Activated naive CD8-positive, alpha-beta T cell treated with anti-CD3 and anti-CD28 coated beads, Interleukin-2, amount 10 ng/mL, durations not matched to agents 7 days and 5 days (primary cell): ENCODE results near the gene LSP1. TPM values are rescaled to one million over a fixed set of nuclear protein-coding genes. Genes with fewer than 3 reads are reported as not detected.

Experiments used
- ATAC-seq: fragments of 150-1000 bp; cut with Tn5 transposase; one replicate; pipeline ENCODE4 v1.10.0; 2021; ENCODE audit warnings: low read depth, moderate library complexity
- POLR2A ChIA-PET: fragments of 350-600 bp; sonication (Branson Sonifier 250); formaldehyde crosslinking; loops from one replicate; lab custom pipeline; 2021; ENCODE audit warnings: antibody characterized with exemption; lab: Charles Lee
- DNase-seq: peaks from one replicate; pipeline ENCODE4 v3.0.0; 2021
- H3K27ac Mint-ChIP-seq: one replicate; pipeline ENCODE4 v1.8.0; 2022; ENCODE audit warnings: mild to moderate bottlenecking, mixed read lengths
- H3K27me3 Mint-ChIP-seq: one replicate; pipeline ENCODE4 v1.8.0; 2022; ENCODE audit warnings: mild to moderate bottlenecking, moderate library complexity, mixed read lengths
- H3K36me3 Mint-ChIP-seq: one replicate; pipeline ENCODE4 v1.8.0; 2021; ENCODE audit warnings: mild to moderate bottlenecking, mixed read lengths
- H3K4me1 Mint-ChIP-seq: one replicate; pipeline ENCODE4 v1.8.0; 2021; ENCODE audit warnings: mixed read lengths
- H3K4me3 Mint-ChIP-seq: one replicate; pipeline ENCODE4 v1.8.0; 2022; ENCODE audit warnings: mild to moderate bottlenecking, moderate library complexity, mixed read lengths
- H3K9me3 Mint-ChIP-seq: one replicate; pipeline ENCODE4 v1.8.0; 2021; ENCODE audit warnings: mixed read lengths
- total RNA-seq, 2 experiments: library from RNA; stranded (reverse); gene quantifications; one replicate each; pipeline ENCODE4 v1.2.3, GENCODE V29; 2021

Gene LSP1
- total RNA-seq, 2 experiments from 2014 or later, result 438 to 453 TPM

DNA sequence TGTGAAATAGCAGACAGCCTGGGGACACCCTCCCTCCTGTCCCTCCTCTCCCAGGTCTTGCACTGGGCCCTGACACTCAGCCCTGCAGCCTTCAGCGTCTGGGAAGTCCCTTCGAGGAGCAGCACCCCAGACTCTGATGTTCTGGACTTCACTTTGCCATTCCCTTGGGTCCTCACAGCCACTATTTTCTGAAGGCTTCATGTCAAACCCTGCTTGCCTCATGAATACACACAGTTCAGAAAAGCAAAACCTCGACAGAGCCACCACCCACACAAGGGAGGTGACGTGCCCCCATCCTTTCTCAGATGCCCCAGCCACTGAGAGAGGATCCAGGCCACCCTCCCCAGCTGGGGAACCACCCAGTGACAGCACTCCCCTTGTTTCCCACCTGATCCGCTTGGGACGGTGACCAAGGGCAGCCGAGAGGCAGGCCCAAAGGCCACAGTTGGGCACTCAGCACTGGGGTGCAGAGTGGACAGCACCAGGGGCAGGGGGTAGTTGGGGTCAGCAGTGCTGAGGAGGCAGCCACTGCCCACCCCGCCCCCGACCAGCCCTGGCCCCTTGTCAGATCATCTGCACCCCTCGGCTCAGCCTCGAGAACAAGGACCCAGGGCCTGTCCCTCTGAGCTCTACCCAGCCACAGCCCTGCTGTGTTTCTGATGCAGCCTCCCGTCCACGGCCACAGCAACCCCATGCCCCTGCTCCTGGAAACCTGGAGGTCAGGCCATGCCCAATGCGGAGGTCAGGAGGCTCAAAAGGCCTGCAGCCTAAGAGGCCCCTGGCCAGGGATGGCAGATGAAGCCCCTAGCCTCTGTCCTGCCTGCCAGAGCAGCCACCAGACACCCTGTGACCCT lies 63.5 kb downstream of the LSP1 start:
- Mint-ChIP-seq H3K27ac (no peak overlapping the region), H3K4me3 (no peak overlapping the region), H3K9me3 (peaks cover 4% of the 10 kb centered on the region), H3K4me1 (peaks cover 7% of the 10 kb centered on the region), H3K27me3 (peaks cover 5% of the 10 kb centered on the region), H3K36me3 (peaks cover 5% of the 10 kb centered on the region)
- POLR2A ChIA-PET, result interaction anchor here (3.6 kb wide), 1 partner anchor 27 kb away, joined by 31 read pairs; no protein-coding TSS in a partner anchor
- DNase-seq (no peak), ATAC-seq (peak; percentile 11)

DNA sequence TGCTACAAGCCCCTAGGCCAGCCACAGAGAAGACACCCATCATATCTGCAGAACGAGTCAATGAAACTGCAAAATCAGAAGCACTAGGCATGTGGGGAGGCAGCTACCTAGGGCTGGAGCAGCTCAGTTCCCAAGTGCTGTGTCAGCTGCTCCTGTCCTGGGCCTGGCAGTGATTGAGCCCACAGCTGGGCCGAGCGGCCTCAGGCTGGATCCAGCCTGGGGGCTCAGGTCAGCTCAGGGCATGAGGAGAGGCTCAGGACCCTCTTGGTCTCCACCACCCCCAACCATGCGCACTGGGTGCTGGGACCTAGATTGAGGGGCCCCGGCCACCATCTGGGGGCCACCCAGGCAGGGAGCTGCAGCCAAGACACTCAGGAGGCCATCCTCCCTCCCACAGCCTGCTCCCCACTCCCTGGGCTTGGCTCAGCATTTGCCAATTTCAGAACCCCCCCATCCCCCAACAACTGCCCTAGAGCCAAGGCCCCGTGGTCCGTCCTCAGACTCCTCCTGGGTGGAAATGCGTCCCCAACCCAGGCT lies 64.2 kb downstream of the LSP1 start:
- H3K27me3 Mint-ChIP-seq, result peaks cover 2% of the 10 kb centered on the region
- H3K4me3 Mint-ChIP-seq, result no peak overlapping the region
- peaks cover 4% of the 10 kb centered on the region for H3K9me3 Mint-ChIP-seq
- H3K27ac Mint-ChIP-seq, result no peak overlapping the region
- H3K4me1 Mint-ChIP-seq, result peaks cover 7% of the 10 kb centered on the region
- peak; percentile 35 for DNase-seq
- POLR2A ChIA-PET, result interaction anchor here (3.6 kb wide), 1 partner anchor 27 kb away, joined by 31 read pairs; no protein-coding TSS in a partner anchor
- peak; percentile 16 for ATAC-seq
- peaks cover 5% of the 10 kb centered on the region for H3K36me3 Mint-ChIP-seq

DNA sequence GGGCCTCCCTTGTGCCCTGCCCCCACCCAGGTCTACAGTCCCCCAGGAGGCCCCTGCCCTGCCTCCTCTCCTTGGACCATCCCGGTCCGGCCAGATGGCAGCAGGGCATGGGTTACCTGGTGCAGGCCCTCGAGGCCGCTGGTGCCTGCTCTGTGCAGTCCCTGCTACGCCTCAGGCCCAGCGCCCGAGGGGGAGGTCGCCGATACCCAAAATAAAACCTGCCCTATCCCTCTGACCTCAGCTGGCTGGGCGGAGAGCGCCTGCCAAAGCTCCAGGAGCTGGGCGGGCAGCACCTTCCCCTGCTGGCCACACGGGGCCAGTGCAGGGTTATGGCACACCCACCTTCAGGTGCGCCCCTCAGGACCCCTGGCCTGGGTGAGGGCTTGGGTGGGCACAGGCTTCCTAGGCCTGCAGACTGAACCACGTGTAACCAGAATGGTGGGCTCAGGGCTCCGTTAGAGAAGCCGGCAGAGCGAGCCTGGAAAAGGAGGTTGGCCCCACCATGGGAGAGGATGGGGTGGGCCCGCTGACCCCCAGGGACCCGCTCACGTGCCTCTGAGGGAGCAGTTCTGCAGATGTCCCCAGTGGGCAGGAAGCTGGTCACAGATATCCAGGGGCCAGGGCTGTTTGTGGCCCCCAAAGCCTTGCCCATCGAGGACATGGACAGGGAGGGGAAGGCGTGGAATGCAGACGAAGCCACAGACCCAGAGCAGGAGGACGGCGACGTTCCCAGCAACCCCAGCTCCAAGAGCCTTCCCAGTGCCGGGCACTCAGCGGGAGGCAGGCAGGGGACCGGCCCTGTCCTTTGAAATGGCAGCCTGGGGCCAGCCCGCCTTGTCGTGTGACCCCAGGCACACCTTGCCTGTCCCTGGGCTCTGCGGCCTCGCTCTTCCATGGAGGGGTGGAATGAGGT lies 64.9 kb downstream of the LSP1 start:
- H3K27ac Mint-ChIP-seq, result no peak overlapping the region
- DNase-seq (peak; percentile 37), ATAC-seq (peak; percentile 15)
- H3K4me3 Mint-ChIP-seq, result no peak overlapping the region
- H3K4me1 Mint-ChIP-seq, result peaks cover 8% of the 10 kb centered on the region
- peaks cover 4% of the 10 kb centered on the region for H3K9me3 Mint-ChIP-seq
- H3K27me3 Mint-ChIP-seq, result peaks cover 2% of the 10 kb centered on the region
- H3K36me3 Mint-ChIP-seq, result peaks cover 5% of the 10 kb centered on the region
- POLR2A ChIA-PET, result interaction anchor here (3.6 kb wide), 1 partner anchor 28 kb away, joined by 31 read pairs; no protein-coding TSS in a partner anchor

DNA sequence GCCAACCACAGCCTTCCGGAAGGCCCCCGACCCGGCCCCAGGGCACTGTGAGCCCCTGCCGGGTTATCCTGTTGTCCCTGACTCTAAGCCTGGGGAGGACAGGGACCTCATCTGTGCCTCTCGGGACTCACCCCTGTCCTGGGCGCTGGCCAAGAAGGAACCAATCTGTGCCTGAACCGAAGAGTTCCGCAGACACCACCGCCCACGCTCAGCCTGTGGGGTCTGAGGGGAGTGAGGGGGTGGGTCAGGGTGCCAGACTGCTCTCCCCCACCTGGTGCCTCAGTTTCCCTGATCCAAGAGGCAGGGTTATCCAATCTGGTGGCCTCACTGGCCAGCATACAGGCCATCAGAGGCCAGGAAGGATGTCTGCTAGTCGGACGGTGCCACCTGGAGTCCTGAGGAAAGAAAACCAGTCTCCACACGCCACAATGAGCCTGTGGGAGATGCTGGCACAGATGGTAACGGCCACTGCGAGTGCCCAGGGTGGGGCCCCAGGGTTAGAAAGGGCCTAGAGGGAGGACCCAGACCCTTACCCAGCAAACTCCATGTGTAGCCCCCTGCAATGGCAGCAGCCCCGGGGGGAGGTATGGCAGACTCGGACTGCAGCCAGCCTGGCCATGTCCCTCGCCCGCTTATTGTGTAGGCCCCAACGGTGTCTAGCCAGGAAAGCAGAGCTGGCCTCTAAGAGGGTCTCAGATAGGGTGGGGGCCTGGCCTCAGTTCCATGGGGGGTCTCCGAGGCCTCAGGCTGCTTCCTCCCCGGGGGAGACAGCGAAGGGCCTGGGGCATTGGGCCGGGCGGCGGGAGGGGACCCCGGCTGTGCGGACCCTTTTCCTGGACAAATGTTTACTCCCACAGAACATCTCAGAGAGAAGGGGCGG lies 65.8 kb downstream of the LSP1 start:
- no peak overlapping the region for H3K4me3 Mint-ChIP-seq
- no peak overlapping the region for H3K27ac Mint-ChIP-seq
- DNase-seq, result peak; percentile 37
- H3K4me1 Mint-ChIP-seq, result peaks cover 9% of the 10 kb centered on the region
- peaks cover 2% of the 10 kb centered on the region for H3K27me3 Mint-ChIP-seq
- peaks cover 5% of the 10 kb centered on the region for H3K36me3 Mint-ChIP-seq
- POLR2A ChIA-PET, result interaction anchor here (1.0 to 3.6 kb wide), 2 partner anchors 19 to 29 kb away, joined by 4 to 31 read pairs; no protein-coding TSS in a partner anchor
- H3K9me3 Mint-ChIP-seq, result peaks cover 4% of the 10 kb centered on the region
- no peak for ATAC-seq

DNA sequence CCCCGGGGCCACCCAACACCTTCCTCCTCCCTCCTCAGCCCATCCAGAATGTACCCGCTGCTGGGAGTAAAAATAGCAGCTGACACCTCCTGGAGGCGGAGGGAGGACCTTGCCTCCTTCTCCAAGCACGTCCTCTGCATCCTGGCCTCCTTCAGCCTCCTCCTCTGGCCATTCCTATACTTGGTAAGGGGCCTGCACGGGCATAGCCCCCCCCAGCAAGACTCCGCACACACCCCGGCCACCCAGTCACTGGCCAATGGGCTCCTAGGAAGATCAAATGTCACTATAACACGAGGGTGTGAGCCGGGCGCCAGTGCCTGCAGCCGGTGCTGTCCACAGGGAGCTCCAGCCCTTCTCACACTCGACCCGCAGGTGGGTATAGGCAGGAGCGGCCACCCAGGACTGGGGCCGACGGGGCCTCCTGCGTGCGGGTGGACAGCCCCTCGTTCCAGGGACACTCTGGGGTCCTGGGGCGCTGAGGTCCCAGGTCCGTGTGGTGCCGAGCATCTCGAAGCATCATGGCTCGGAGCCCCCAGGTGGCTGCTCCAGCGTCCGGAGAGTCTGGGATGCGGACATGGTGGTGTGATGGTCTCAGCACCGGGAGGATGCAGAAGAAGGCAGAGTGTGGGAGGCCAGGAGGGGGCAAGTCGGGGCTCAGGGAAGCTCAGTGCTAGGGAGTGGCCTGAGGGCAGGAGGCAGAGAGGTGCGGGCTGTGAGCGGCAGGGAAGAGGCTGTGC lies 66.7 kb downstream of the LSP1 start, which contains the start of gene TNNT3:
TNNT3 (plus strand) TSS at position 313 of the 737 bp plus-strand sequence. CDS start 3,172 bp downstream, outside the sequence.
- Mint-ChIP-seq H3K4me3 (no peak within 1 kb of the TSS), H3K4me1 (peaks cover 7% of the 10 kb centered on the region), H3K36me3 (peaks cover 5% of the 10 kb centered on the region), H3K27ac (no peak within 1 kb of the TSS), H3K27me3 (no peaks in the 10 kb centered on the region), H3K9me3 (peaks cover 2% of the 10 kb centered on the region)
- ATAC-seq (no peak), DNase-seq (no peak)
- POLR2A ChIA-PET, result interaction anchor here (1.0 to 3.6 kb wide), 3 partner anchors 16 to 30 kb away, joined by 3 to 31 read pairs (median 4); no protein-coding TSS in a partner anchor

DNA sequence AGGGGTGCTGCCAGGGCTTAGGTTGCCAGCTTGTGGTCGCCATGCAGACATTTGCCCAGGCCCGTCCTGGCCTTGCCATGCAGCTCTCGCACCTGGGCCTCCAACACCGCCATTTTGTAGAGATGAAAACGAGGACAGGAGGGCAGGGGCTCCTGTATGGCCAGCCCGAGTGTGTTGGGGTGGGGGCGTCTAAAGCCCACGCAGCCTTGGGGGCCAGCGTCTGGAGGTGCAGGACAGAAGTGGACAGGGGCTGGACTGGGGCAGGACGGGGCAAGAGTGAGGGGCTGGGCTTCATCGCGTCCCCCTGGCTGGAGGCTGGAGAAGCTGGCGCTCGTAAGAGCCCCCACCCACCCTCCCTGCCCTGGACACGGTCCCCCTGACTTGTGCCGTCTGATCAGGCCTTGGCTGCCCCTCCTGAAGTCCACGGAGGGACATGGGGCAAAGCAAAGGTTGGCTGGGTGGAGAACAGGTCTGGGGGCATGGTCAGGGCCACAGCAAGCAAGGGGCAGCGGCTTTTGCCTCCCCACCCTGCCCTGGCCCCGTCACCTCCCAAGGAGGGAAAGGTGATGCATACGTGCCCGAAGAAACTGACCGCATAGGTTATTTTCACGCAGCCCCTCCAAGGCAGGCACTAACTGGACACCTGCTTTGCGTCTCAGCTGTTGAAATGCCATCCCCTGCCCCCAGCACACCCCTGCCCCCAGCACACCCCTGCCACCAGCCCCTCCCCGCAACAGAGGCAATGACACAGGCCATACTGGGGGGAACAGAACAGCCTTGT lies 67.4 kb downstream of the LSP1 start:
- no peaks in the 10 kb centered on the region for H3K27me3 Mint-ChIP-seq
- H3K4me3 Mint-ChIP-seq, result no peak overlapping the region
- H3K9me3 Mint-ChIP-seq, result no peaks in the 10 kb centered on the region
- peaks cover 5% of the 10 kb centered on the region for H3K4me1 Mint-ChIP-seq
- H3K36me3 Mint-ChIP-seq, result peaks cover 3% of the 10 kb centered on the region
- H3K27ac Mint-ChIP-seq, result no peak overlapping the region
- POLR2A ChIA-PET, result interaction anchor here (0.7 to 1.3 kb wide), 3 partner anchors 15 to 31 kb away, joined by 3 to 4 read pairs (median 3); no protein-coding TSS in a partner anchor
- no peak for DNase-seq
- no peak for ATAC-seq

DNA sequence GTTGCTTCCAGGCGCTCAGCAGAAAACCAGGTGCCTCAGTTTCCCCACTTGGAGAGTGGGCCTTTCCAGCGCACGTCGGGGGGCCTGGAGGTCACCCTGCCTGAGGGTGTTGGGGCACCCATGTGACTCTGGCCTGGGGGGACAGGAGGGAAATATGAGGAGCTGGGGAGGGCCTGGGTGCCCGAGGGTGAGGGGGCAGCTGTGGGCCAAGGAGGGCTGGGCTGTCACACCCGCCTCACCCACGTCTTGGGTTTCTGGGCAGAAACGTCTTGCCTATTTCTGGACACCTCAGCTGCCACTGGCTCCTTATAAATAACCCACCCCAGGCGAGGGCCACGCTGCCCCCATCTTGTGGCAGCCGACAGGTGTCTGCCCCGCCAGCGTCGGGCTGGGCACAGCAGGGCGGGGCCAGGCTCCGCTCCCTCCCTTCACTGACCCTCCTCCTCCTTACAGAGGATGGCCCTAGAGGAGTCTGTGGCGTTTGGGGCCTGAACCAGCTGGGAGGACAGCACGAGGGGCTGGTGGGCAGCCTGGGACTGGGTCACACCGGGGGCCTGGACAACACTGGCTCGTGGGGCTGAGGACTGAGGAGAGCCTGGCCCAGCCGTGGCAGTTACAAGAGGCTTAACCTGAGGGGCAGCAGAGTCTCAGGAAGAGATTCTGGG lies 68.2 kb downstream of the LSP1 start:
- Mint-ChIP-seq H3K27ac (no peak overlapping the region), H3K27me3 (no peaks in the 10 kb centered on the region), H3K4me3 (no peak overlapping the region), H3K4me1 (peaks cover 2% of the 10 kb centered on the region), H3K9me3 (no peaks in the 10 kb centered on the region), H3K36me3 (no peaks in the 10 kb centered on the region)
- peak; percentile 30 for DNase-seq
- POLR2A ChIA-PET, result interaction anchor here (0.7 to 1.8 kb wide), 6 partner anchors 14 to 68 kb away, joined by 3 to 12 read pairs (median 3); partner anchors contain the start of gene LSP1
- no peak for ATAC-seq

DNA sequence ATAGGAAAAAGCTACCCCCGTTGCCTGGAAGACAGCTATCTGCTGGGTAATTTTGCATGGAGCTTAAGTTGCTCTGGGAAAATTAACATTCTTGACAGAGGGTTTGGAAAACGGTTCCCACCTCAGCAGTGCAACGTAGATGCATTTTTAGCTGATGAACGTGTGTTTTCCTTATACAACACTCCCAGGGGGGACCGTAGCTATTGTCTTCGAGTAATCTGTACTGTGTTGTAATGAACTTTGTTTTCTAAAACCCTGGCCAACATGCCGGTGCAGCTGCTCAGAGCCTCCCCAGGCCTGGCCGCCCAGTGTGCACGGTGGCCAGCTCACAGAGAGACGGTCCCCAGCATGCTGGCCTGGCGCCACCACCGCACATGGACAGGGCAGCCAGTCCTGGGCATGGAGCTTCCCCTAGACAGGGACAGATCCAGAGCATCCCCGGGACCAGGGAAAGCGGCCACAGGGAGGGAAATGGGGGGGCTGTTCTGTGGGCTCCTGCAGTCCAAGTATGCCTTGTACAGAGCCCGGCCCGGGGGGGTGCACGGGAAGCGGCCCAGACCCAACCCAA lies 68.8 kb downstream of the LSP1 start:
- Mint-ChIP-seq H3K27ac (no peak overlapping the region), H3K36me3 (no peaks in the 10 kb centered on the region), H3K9me3 (no peaks in the 10 kb centered on the region), H3K4me1 (peaks cover 2% of the 10 kb centered on the region), H3K27me3 (no peaks in the 10 kb centered on the region), H3K4me3 (no peak overlapping the region)
- ATAC-seq (no peak), DNase-seq (no peak)
- POLR2A ChIA-PET, result interaction anchor here (1.0 to 1.8 kb wide), 4 partner anchors 31 to 69 kb away, joined by 3 to 12 read pairs (median 4); partner anchors contain the start of gene LSP1

DNA sequence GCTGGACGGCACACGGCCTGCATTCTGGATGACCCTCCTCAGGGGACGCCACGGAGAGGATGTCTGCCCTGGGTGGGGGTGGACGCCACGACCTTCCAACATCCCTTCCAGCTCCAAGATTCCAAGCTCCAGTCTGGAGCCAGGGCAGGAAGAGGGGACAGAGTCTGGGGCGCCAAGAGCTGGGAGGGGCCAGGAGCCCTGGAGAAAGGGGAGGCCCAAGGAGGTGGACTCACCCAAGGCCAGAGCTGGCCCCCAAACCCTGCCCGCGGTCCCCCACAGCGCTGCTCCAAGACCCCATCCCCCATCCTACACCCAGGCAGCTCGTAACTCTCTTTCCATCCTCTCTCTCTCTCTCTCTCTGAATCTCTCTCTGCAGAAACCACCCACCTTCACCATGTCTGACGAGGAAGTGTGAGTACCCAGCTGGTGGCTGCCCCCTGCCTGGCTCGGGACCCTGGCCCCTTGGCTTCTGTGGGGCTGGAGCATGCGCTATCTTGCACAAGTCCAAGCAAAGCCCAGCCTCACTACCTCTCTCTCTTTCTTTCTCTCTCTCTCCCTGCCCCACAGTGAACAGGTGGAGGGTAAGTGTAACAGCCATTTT lies 69.7 kb downstream of the LSP1 start:
- Mint-ChIP-seq H3K4me3 (no peak overlapping the region), H3K27me3 (no peaks in the 10 kb centered on the region), H3K4me1 (peaks cover 2% of the 10 kb centered on the region), H3K27ac (no peak overlapping the region), H3K36me3 (no peaks in the 10 kb centered on the region), H3K9me3 (no peaks in the 10 kb centered on the region)
- ATAC-seq (no peak), DNase-seq (no peak)
- POLR2A ChIA-PET, result interaction anchor here (1.8 kb wide), 2 partner anchors 32 to 41 kb away, joined by 6 to 12 read pairs; no protein-coding TSS in a partner anchor
